ENCODE data around the gene FIGNL2.
"Not testable (repeated sequence)": the region's sequence is repeated elsewhere in the genome, so short reads cannot be mapped to it uniquely, and the experiment has no call there.

FIGNL2 gene

GRCh38 chr12:51798501-51798900 is 50.0 kb downstream of the FIGNL2 start:
- H3K27ac ChIP-seq (ENCODE audit: insufficient read depth, low read depth, low read length, poor library complexity, severe bottlenecking), result no peak overlapping the region
- 90 to 100% methylated on average over 1 of the region's 1 CpG for WGBS, 2 experiments
- H3K27me3 ChIP-seq (ENCODE audit: control insufficient read depth, insufficient read depth, low read length, poor library complexity, severe bottlenecking), result no peaks in the 10 kb centered on the region
- no peaks in the 10 kb centered on the region for H3K36me3 ChIP-seq (ENCODE audit: control insufficient read depth, insufficient read depth, low read length)
- H3K9me3 ChIP-seq (ENCODE audit: control insufficient read depth, low read length), result no peaks in the 10 kb centered on the region
- H3K4me1 ChIP-seq (ENCODE audit: control insufficient read depth, insufficient read depth, low read length), result no peaks in the 10 kb centered on the region
- no peak overlapping the region for H3K4me3 ChIP-seq (ENCODE audit: insufficient read depth, low read depth, low read length)

GRCh38 chr12:51798051-51798450 is 50.5 kb downstream of the FIGNL2 start:
- not testable (repeated sequence) for H3K36me3 ChIP-seq (ENCODE audit: control insufficient read depth, insufficient read depth, low read length); H3K27ac ChIP-seq (ENCODE audit: insufficient read depth, low read depth, low read length, poor library complexity, severe bottlenecking); H3K4me3 ChIP-seq (ENCODE audit: insufficient read depth, low read depth, low read length); H3K9me3 ChIP-seq (ENCODE audit: control insufficient read depth, low read length); H3K27me3 ChIP-seq (ENCODE audit: control insufficient read depth, insufficient read depth, low read length, poor library complexity, severe bottlenecking); H3K4me1 ChIP-seq (ENCODE audit: control insufficient read depth, insufficient read depth, low read length)
- WGBS, 2 experiments, result 96 to 97% methylated on average over 4 of the region's 4 CpGs

- Histone ChIP-seq H3K9me3 (ENCODE audit: control insufficient read depth, low read length) (no peaks in the 10 kb centered on the region), H3K27me3 (ENCODE audit: control insufficient read depth, insufficient read depth, low read length, poor library complexity, severe bottlenecking) (no peaks in the 10 kb centered on the region), H3K36me3 (ENCODE audit: control insufficient read depth, insufficient read depth, low read length) (no peaks in the 10 kb centered on the region), H3K4me3 (ENCODE audit: insufficient read depth, low read depth, low read length) (no peak overlapping the region), H3K27ac (ENCODE audit: insufficient read depth, low read depth, low read length, poor library complexity, severe bottlenecking) (no peak overlapping the region), H3K4me1 (ENCODE audit: control insufficient read depth, insufficient read depth, low read length) (no peaks in the 10 kb centered on the region)
- 96% methylated on average over 4 to 6 of the region's 6 CpGs for WGBS, 2 experiments
These were observed 51.2 kb downstream of the FIGNL2 start for GRCh38 chr12:51797301-51797700.

GRCh38 chr12:51793201-51793600 is 55.3 kb downstream of the FIGNL2 start:
- no peaks in the 10 kb centered on the region for H3K4me1 ChIP-seq (ENCODE audit: control insufficient read depth, insufficient read depth, low read length)
- H3K27ac ChIP-seq (ENCODE audit: insufficient read depth, low read depth, low read length, poor library complexity, severe bottlenecking), result no peak overlapping the region
- no peaks in the 10 kb centered on the region for H3K9me3 ChIP-seq (ENCODE audit: control insufficient read depth, low read length)
- WGBS, 2 experiments, result 93 to 95% methylated on average over 1 of the region's 1 CpG
- peaks cover 15% of the 10 kb centered on the region for H3K36me3 ChIP-seq (ENCODE audit: control insufficient read depth, insufficient read depth, low read length)
- no peak overlapping the region for H3K4me3 ChIP-seq (ENCODE audit: insufficient read depth, low read depth, low read length)
- H3K27me3 ChIP-seq (ENCODE audit: control insufficient read depth, insufficient read depth, low read length, poor library complexity, severe bottlenecking), result no peaks in the 10 kb centered on the region

- Histone ChIP-seq H3K27ac (ENCODE audit: insufficient read depth, low read depth, low read length, poor library complexity, severe bottlenecking) (no peak overlapping the region), H3K4me1 (ENCODE audit: control insufficient read depth, insufficient read depth, low read length) (no peaks in the 10 kb centered on the region), H3K36me3 (ENCODE audit: control insufficient read depth, insufficient read depth, low read length) (peaks cover 15% of the 10 kb centered on the region), H3K9me3 (ENCODE audit: control insufficient read depth, low read length) (no peaks in the 10 kb centered on the region), H3K4me3 (ENCODE audit: insufficient read depth, low read depth, low read length) (no peak overlapping the region), H3K27me3 (ENCODE audit: control insufficient read depth, insufficient read depth, low read length, poor library complexity, severe bottlenecking) (no peaks in the 10 kb centered on the region)
- WGBS, 2 experiments, result 92 to 96% methylated on average over 5 of the region's 5 CpGs
These were observed 56.1 kb downstream of the FIGNL2 start for GRCh38 chr12:51792417-51792816.

- Histone ChIP-seq H3K36me3 (ENCODE audit: control insufficient read depth, insufficient read depth, low read length) (peaks cover 15% of the 10 kb centered on the region), H3K27me3 (ENCODE audit: control insufficient read depth, insufficient read depth, low read length, poor library complexity, severe bottlenecking) (no peaks in the 10 kb centered on the region), H3K4me3 (ENCODE audit: insufficient read depth, low read depth, low read length) (no peak overlapping the region), H3K9me3 (ENCODE audit: control insufficient read depth, low read length) (no peaks in the 10 kb centered on the region), H3K27ac (ENCODE audit: insufficient read depth, low read depth, low read length, poor library complexity, severe bottlenecking) (no peak overlapping the region), H3K4me1 (ENCODE audit: control insufficient read depth, insufficient read depth, low read length) (no peaks in the 10 kb centered on the region)
- 91 to 92% methylated on average over 6 of the region's 6 CpGs for WGBS, 2 experiments
These were observed 59.6 kb downstream of the FIGNL2 start for GRCh38 chr12:51788876-51789275.

GRCh38 chr12:51785906-51786305 is 62.6 kb downstream of the FIGNL2 start:
- Histone ChIP-seq H3K9me3 (ENCODE audit: control insufficient read depth, low read length) (no peaks in the 10 kb centered on the region), H3K36me3 (ENCODE audit: control insufficient read depth, insufficient read depth, low read length) (peaks cover 8% of the 10 kb centered on the region), H3K27me3 (ENCODE audit: control insufficient read depth, insufficient read depth, low read length, poor library complexity, severe bottlenecking) (no peaks in the 10 kb centered on the region), H3K4me1 (ENCODE audit: control insufficient read depth, insufficient read depth, low read length) (no peaks in the 10 kb centered on the region), H3K27ac (ENCODE audit: insufficient read depth, low read depth, low read length, poor library complexity, severe bottlenecking) (no peak overlapping the region), H3K4me3 (ENCODE audit: insufficient read depth, low read depth, low read length) (no peak overlapping the region)
- 95 to 97% methylated on average over 2 of the region's 2 CpGs for WGBS, 2 experiments

- Histone ChIP-seq H3K27me3 (ENCODE audit: control insufficient read depth, insufficient read depth, low read length, poor library complexity, severe bottlenecking) (no peaks in the 10 kb centered on the region), H3K4me3 (ENCODE audit: insufficient read depth, low read depth, low read length) (no peak overlapping the region), H3K9me3 (ENCODE audit: control insufficient read depth, low read length) (no peaks in the 10 kb centered on the region), H3K4me1 (ENCODE audit: control insufficient read depth, insufficient read depth, low read length) (no peaks in the 10 kb centered on the region), H3K36me3 (ENCODE audit: control insufficient read depth, insufficient read depth, low read length) (no peaks in the 10 kb centered on the region), H3K27ac (ENCODE audit: insufficient read depth, low read depth, low read length, poor library complexity, severe bottlenecking) (no peak overlapping the region)
- WGBS, 2 experiments, result 95 to 100% methylated on average over 2 of the region's 3 CpGs
These were observed 63.8 kb downstream of the FIGNL2 start for GRCh38 chr12:51784688-51785087.

GRCh38 chr12:51779876-51780275 is 68.6 kb downstream of the FIGNL2 start:
- Histone ChIP-seq H3K4me3 (ENCODE audit: insufficient read depth, low read depth, low read length) (no peak overlapping the region), H3K27me3 (ENCODE audit: control insufficient read depth, insufficient read depth, low read length, poor library complexity, severe bottlenecking) (no peaks in the 10 kb centered on the region), H3K36me3 (ENCODE audit: control insufficient read depth, insufficient read depth, low read length) (no peaks in the 10 kb centered on the region), H3K9me3 (ENCODE audit: control insufficient read depth, low read length) (no peaks in the 10 kb centered on the region), H3K4me1 (ENCODE audit: control insufficient read depth, insufficient read depth, low read length) (peaks cover 3% of the 10 kb centered on the region), H3K27ac (ENCODE audit: insufficient read depth, low read depth, low read length, poor library complexity, severe bottlenecking) (no peak overlapping the region)
- 93 to 96% methylated on average over 5 of the region's 5 CpGs for WGBS, 2 experiments

GRCh38 chr12:51777973-51778372 is 70.5 kb downstream of the FIGNL2 start:
- Histone ChIP-seq H3K27ac (ENCODE audit: insufficient read depth, low read depth, low read length, poor library complexity, severe bottlenecking) (no peak overlapping the region), H3K4me3 (ENCODE audit: insufficient read depth, low read depth, low read length) (no peak overlapping the region), H3K27me3 (ENCODE audit: control insufficient read depth, insufficient read depth, low read length, poor library complexity, severe bottlenecking) (no peaks in the 10 kb centered on the region), H3K4me1 (ENCODE audit: control insufficient read depth, insufficient read depth, low read length) (peaks cover 3% of the 10 kb centered on the region), H3K9me3 (ENCODE audit: control insufficient read depth, low read length) (no peaks in the 10 kb centered on the region), H3K36me3 (ENCODE audit: control insufficient read depth, insufficient read depth, low read length) (no peaks in the 10 kb centered on the region)
- WGBS, 2 experiments, result 88 to 91% methylated on average over 3 of the region's 3 CpGs

- H3K4me1 ChIP-seq (ENCODE audit: control insufficient read depth, insufficient read depth, low read length), result peaks cover 3% of the 10 kb centered on the region
- H3K4me3 ChIP-seq (ENCODE audit: insufficient read depth, low read depth, low read length), result no peak overlapping the region
- H3K36me3 ChIP-seq (ENCODE audit: control insufficient read depth, insufficient read depth, low read length), result no peaks in the 10 kb centered on the region
- no peaks in the 10 kb centered on the region for H3K9me3 ChIP-seq (ENCODE audit: control insufficient read depth, low read length)
- H3K27me3 ChIP-seq (ENCODE audit: control insufficient read depth, insufficient read depth, low read length, poor library complexity, severe bottlenecking), result no peaks in the 10 kb centered on the region
- no peak overlapping the region for H3K27ac ChIP-seq (ENCODE audit: insufficient read depth, low read depth, low read length, poor library complexity, severe bottlenecking)
- 61 to 68% methylated on average over 2 of the region's 2 CpGs for WGBS, 2 experiments
These were observed 71.1 kb downstream of the FIGNL2 start for GRCh38 chr12:51777457-51777856.

Data from ectodermal cell (in vitro differentiated cells).